ENCODE data around the gene LDAH. TPM values are rescaled to one million over a fixed set of nuclear protein-coding genes. Genes with fewer than 3 reads are reported as not detected.

Gene LDAH
- total and polyA plus RNA-seq, 4 donors, result 19.7 to 32.9 (median 21.8) TPM

GRCh38 chr2:20836521-20836920, 13.6 kb upstream of the LDAH start:
- H3K9me3 ChIP-seq (ENCODE audit: control insufficient read depth, insufficient read depth, low read length), result no peaks in the 10 kb centered on the region
- H3K27ac ChIP-seq (ENCODE audit: low read depth, low read length), result no peak overlapping the region
- peaks cover 15% of the 10 kb centered on the region for H3K27me3 ChIP-seq (ENCODE audit: control insufficient read depth, insufficient read depth, low read length)
- no peak overlapping the region for H3K4me3 ChIP-seq (ENCODE audit: low read depth, low read length)
- DNase-seq (ENCODE audit: low read depth in 4 of 6, low spot score in 6 of 6), result no peak
- no CpG with 5 or more reads among the region's 1 CpG for WGBS (ENCODE audit: insufficient coverage)
- H3K4me1 ChIP-seq (ENCODE audit: control insufficient read depth, insufficient read depth, low read length), result no peaks in the 10 kb centered on the region
- no peaks in the 10 kb centered on the region for H3K36me3 ChIP-seq (ENCODE audit: control insufficient read depth, insufficient read depth, low read length)

DNA sequence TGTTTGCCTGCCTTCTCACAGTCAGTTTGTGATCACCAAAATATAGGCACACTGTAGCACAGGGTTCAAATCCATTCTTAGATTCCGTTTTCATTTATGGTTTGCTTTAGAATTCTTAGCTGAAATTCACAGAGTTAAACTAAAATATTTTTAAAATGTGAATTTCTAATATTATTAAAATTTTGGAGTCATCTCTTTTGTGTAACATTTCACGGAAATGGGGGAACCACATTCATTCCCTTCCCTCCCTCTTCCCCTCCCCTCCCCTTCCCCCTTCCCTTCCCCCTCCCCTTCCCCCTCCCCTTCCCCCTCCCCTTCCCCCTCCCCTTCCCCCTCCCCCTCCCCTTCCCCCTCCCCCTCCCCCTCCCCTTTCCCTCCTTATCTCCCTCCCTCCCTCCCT, 11.4 kb upstream of the LDAH start:
- Histone ChIP-seq H3K36me3 (ENCODE audit: control insufficient read depth, insufficient read depth, low read length) (no peaks in the 10 kb centered on the region), H3K27ac (ENCODE audit: low read depth, low read length) (no peak overlapping the region), H3K4me3 (ENCODE audit: low read depth, low read length) (no peak overlapping the region), H3K9me3 (ENCODE audit: control insufficient read depth, insufficient read depth, low read length) (no peaks in the 10 kb centered on the region), H3K4me1 (ENCODE audit: control insufficient read depth, insufficient read depth, low read length) (no peaks in the 10 kb centered on the region), H3K27me3 (ENCODE audit: control insufficient read depth, insufficient read depth, low read length) (peaks cover 15% of the 10 kb centered on the region)
- no CpG with 5 or more reads among the region's 2 CpGs for WGBS (ENCODE audit: insufficient coverage)
- DNase-seq (ENCODE audit: low read depth in 4 of 6, low spot score in 6 of 6), result no peak

DNA sequence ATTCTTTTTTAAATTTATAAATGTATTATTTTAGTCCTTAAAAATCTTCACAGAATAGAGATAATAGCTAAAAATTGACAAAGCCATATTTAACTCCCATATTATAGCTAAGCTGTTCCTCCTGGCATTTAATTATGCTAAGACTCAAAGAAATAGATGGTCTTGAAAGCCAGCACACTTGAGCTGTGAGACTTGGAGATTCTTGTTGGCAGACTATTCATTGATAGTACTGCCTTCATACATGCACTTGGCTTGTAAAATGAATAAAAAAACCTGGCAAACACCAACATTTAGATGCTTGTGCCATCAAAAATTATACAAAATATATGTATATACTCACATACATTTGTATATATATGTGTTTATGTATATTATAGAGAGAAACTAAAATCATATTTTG, 9.7 kb upstream of the LDAH start:
- peaks cover 15% of the 10 kb centered on the region for H3K27me3 ChIP-seq (ENCODE audit: control insufficient read depth, insufficient read depth, low read length)
- H3K4me3 ChIP-seq (ENCODE audit: low read depth, low read length), result no peak overlapping the region
- H3K27ac ChIP-seq (ENCODE audit: low read depth, low read length), result no peak overlapping the region
- DNase-seq (ENCODE audit: low read depth in 4 of 6, low spot score in 6 of 6), result peak in 1 of 6 donors; percentile 75
- no peaks in the 10 kb centered on the region for H3K4me1 ChIP-seq (ENCODE audit: control insufficient read depth, insufficient read depth, low read length)
- no peaks in the 10 kb centered on the region for H3K36me3 ChIP-seq (ENCODE audit: control insufficient read depth, insufficient read depth, low read length)
- no peaks in the 10 kb centered on the region for H3K9me3 ChIP-seq (ENCODE audit: control insufficient read depth, insufficient read depth, low read length)

- Histone ChIP-seq H3K4me3 (ENCODE audit: low read depth, low read length) (no peak overlapping the region), H3K4me1 (ENCODE audit: control insufficient read depth, insufficient read depth, low read length) (no peaks in the 10 kb centered on the region), H3K27ac (ENCODE audit: low read depth, low read length) (no peak overlapping the region), H3K27me3 (ENCODE audit: control insufficient read depth, insufficient read depth, low read length) (peaks cover 10% of the 10 kb centered on the region), H3K36me3 (ENCODE audit: control insufficient read depth, insufficient read depth, low read length) (no peaks in the 10 kb centered on the region), H3K9me3 (ENCODE audit: control insufficient read depth, insufficient read depth, low read length) (no peaks in the 10 kb centered on the region)
- WGBS (ENCODE audit: insufficient coverage), result no CpG with 5 or more reads among the region's 1 CpG
- DNase-seq (ENCODE audit: low read depth in 4 of 6, low spot score in 6 of 6), result no peak
Measured at GRCh38 chr2:20829861-20830260, 7.0 kb upstream of the LDAH start.

GRCh38 chr2:20823917-20824316, 1.0 kb upstream of the LDAH start:
- no peaks in the 10 kb centered on the region for H3K27me3 ChIP-seq (ENCODE audit: control insufficient read depth, insufficient read depth, low read length)
- peaks cover 10% of the 10 kb centered on the region for H3K4me1 ChIP-seq (ENCODE audit: control insufficient read depth, insufficient read depth, low read length)
- no peaks in the 10 kb centered on the region for H3K9me3 ChIP-seq (ENCODE audit: control insufficient read depth, insufficient read depth, low read length)
- H3K4me3 ChIP-seq (ENCODE audit: low read depth, low read length), result no peak overlapping the region
- no peaks in the 10 kb centered on the region for H3K36me3 ChIP-seq (ENCODE audit: control insufficient read depth, insufficient read depth, low read length)
- no CpG with 5 or more reads among the region's 5 CpGs for WGBS (ENCODE audit: insufficient coverage)
- no peak for DNase-seq (ENCODE audit: low read depth in 4 of 6, low spot score in 6 of 6)
- no peak overlapping the region for H3K27ac ChIP-seq (ENCODE audit: low read depth, low read length)

DNA sequence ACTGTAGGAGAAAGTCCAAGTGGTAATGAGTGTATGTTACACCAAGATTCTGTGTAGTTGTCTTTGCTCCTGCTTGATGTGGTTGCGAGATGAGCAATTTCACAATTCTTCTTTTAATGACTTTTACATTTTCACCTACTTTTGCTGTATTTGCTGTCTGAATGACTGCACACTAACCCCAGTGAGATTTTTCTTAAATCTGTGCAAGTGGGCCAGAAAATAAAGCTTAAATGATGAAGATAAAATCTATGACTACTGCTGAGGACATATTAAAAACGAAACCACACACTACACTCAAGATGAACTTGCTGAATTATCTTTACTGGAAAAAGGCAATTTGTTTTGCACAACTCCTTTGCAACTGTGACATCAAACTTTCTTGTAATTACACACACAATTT, 4.1 kb downstream of the LDAH start:
- no peaks in the 10 kb centered on the region for H3K9me3 ChIP-seq (ENCODE audit: control insufficient read depth, insufficient read depth, low read length)
- H3K36me3 ChIP-seq (ENCODE audit: control insufficient read depth, insufficient read depth, low read length), result no peaks in the 10 kb centered on the region
- no peak for DNase-seq (ENCODE audit: low read depth in 4 of 6, low spot score in 6 of 6)
- H3K27me3 ChIP-seq (ENCODE audit: control insufficient read depth, insufficient read depth, low read length), result no peaks in the 10 kb centered on the region
- H3K27ac ChIP-seq (ENCODE audit: low read depth, low read length), result no peak overlapping the region
- peaks cover 10% of the 10 kb centered on the region for H3K4me1 ChIP-seq (ENCODE audit: control insufficient read depth, insufficient read depth, low read length)
- WGBS (ENCODE audit: insufficient coverage), result 100% methylated on average over 1 of the region's 2 CpGs
- no peak overlapping the region for H3K4me3 ChIP-seq (ENCODE audit: low read depth, low read length)

DNA sequence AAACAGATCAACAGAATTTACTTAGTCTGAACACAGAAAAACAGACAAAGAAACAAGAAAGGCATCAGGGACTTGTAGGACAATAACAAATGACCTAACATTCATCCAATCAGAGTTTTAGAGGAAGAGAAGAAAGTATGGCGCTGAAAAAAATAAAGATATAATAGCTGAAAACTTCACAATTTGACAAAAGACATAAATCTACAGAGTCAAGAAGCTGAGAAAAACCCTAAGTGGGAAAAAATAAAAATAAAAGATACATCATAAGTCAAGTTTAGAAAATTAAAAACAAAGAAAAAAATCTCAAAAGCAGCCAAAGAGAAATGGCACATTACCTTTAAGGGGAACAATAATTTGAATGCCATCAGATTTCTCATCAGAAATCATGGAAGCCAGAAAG, 7.7 kb downstream of the LDAH start:
- WGBS (ENCODE audit: insufficient coverage), result no CpG with 5 or more reads among the region's 1 CpG
- no peaks in the 10 kb centered on the region for H3K27me3 ChIP-seq (ENCODE audit: control insufficient read depth, insufficient read depth, low read length)
- no peak for DNase-seq (ENCODE audit: low read depth in 4 of 6, low spot score in 6 of 6)
- no peaks in the 10 kb centered on the region for H3K4me1 ChIP-seq (ENCODE audit: control insufficient read depth, insufficient read depth, low read length)
- H3K4me3 ChIP-seq (ENCODE audit: low read depth, low read length), result no peak overlapping the region
- H3K27ac ChIP-seq (ENCODE audit: low read depth, low read length), result no peak overlapping the region
- no peaks in the 10 kb centered on the region for H3K36me3 ChIP-seq (ENCODE audit: control insufficient read depth, insufficient read depth, low read length)
- H3K9me3 ChIP-seq (ENCODE audit: control insufficient read depth, insufficient read depth, low read length), result no peaks in the 10 kb centered on the region

- Histone ChIP-seq H3K36me3 (ENCODE audit: control insufficient read depth, insufficient read depth, low read length) (no peaks in the 10 kb centered on the region), H3K27me3 (ENCODE audit: control insufficient read depth, insufficient read depth, low read length) (no peaks in the 10 kb centered on the region), H3K27ac (ENCODE audit: low read depth, low read length) (no peak overlapping the region), H3K9me3 (ENCODE audit: control insufficient read depth, insufficient read depth, low read length) (no peaks in the 10 kb centered on the region), H3K4me3 (ENCODE audit: low read depth, low read length) (no peak overlapping the region), H3K4me1 (ENCODE audit: control insufficient read depth, insufficient read depth, low read length) (no peaks in the 10 kb centered on the region)
- DNase-seq (ENCODE audit: low read depth in 4 of 6, low spot score in 6 of 6), result no peak
- no CpG with 5 or more reads among the region's 2 CpGs for WGBS (ENCODE audit: insufficient coverage)
Measured at GRCh38 chr2:20812779-20813178, 10.1 kb downstream of the LDAH start.

DNA sequence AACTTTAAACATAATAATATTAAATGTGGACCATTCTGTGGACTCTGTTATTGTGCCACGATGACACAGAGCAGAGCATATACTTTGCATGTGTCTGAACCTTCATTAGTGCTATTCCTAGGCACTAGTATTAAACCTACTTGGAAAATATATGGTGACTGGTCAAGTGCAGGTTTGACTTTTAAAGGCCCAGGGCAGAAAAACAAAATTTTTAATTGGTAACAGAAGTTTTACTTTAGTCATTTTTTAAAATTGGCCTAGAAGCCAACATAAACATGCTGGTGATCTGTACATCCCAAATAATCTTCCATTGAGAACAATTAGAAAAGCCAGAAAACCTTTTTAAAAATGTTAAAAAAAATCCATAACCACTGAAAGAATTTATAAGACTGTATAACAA, 16.6 kb downstream of the LDAH start:
- no CpG with 5 or more reads among the region's 1 CpG for WGBS (ENCODE audit: insufficient coverage)
- no peak overlapping the region for H3K4me3 ChIP-seq (ENCODE audit: low read depth, low read length)
- no peak overlapping the region for H3K27ac ChIP-seq (ENCODE audit: low read depth, low read length)
- no peak for DNase-seq (ENCODE audit: low read depth in 4 of 6, low spot score in 6 of 6)
- no peaks in the 10 kb centered on the region for H3K4me1 ChIP-seq (ENCODE audit: control insufficient read depth, insufficient read depth, low read length)
- H3K9me3 ChIP-seq (ENCODE audit: control insufficient read depth, insufficient read depth, low read length), result no peaks in the 10 kb centered on the region
- H3K27me3 ChIP-seq (ENCODE audit: control insufficient read depth, insufficient read depth, low read length), result no peaks in the 10 kb centered on the region
- no peaks in the 10 kb centered on the region for H3K36me3 ChIP-seq (ENCODE audit: control insufficient read depth, insufficient read depth, low read length)

GRCh38 chr2:20803974-20804373, 18.9 kb downstream of the LDAH start:
- no peak overlapping the region for H3K27ac ChIP-seq (ENCODE audit: low read depth, low read length)
- no peak overlapping the region for H3K4me3 ChIP-seq (ENCODE audit: low read depth, low read length)
- no peaks in the 10 kb centered on the region for H3K36me3 ChIP-seq (ENCODE audit: control insufficient read depth, insufficient read depth, low read length)
- no peaks in the 10 kb centered on the region for H3K27me3 ChIP-seq (ENCODE audit: control insufficient read depth, insufficient read depth, low read length)
- H3K9me3 ChIP-seq (ENCODE audit: control insufficient read depth, insufficient read depth, low read length), result no peaks in the 10 kb centered on the region
- no peaks in the 10 kb centered on the region for H3K4me1 ChIP-seq (ENCODE audit: control insufficient read depth, insufficient read depth, low read length)
- DNase-seq (ENCODE audit: low read depth in 4 of 6, low spot score in 6 of 6), result no peak
